HAP-1 (cell line): ENCODE results near the gene RAD18.

Experiments used
- DNase-seq, 2 experiments: peaks; one replicate each; pipeline ENCODE4 v3.0.0-alpha.2; 2016 to 2020; ENCODE audit warnings: low spot score in 2 of 2
- H3K27me3 ChIP-seq: fragments of 250-450 bp; sonication (Bioruptor Pico); 2 replicates; pipeline ENCODE4 v1.5.1; 2020; ENCODE audit warnings: low read depth, mild to moderate bottlenecking, moderate library complexity
- H3K36me3 ChIP-seq: fragments of 250-450 bp; sonication (Bioruptor Pico); replicated peaks from 2 replicates; pipeline ENCODE4 v1.5.1; 2020; ENCODE audit warnings: mild to moderate bottlenecking
- H3K4me1 ChIP-seq: fragments of 250-450 bp; sonication (Bioruptor Pico); 2 replicates; pipeline ENCODE4 v1.5.1; 2020; ENCODE audit warnings: mild to moderate bottlenecking
- H3K4me3 ChIP-seq: fragments of 250-450 bp; sonication (Bioruptor Pico); 2 replicates; pipeline ENCODE4 v1.5.1; 2020; ENCODE audit warnings: mild to moderate bottlenecking, moderate library complexity
- H3K9me3 ChIP-seq: fragments of 250-450 bp; sonication (Bioruptor Pico); 2 replicates; pipeline ENCODE4 v1.5.1; 2020; ENCODE audit warnings: mild to moderate bottlenecking, moderate library complexity
- in situ Hi-C: fragments of 300-500 bp; cut with MboI; formaldehyde crosslinking; loops from 3 replicates; pipeline ENCODE4 v1.14.3; 2020; ENCODE audit warnings: low sequenced_read_pairs, inconsistent platforms, mixed read lengths

Gene RAD18

GRCh38 chr3:8888301-8888915, 74.9 kb downstream of the RAD18 start:
- in situ Hi-C loops = no loop called here
- Histone ChIP-seq H3K36me3 (peaks cover 18% of the 10 kb centered on the region), H3K9me3 (no peaks in the 10 kb centered on the region), H3K4me3 (no peak overlapping the region), H3K27me3 (no peaks in the 10 kb centered on the region), H3K4me1 (no peaks in the 10 kb centered on the region)
- DNase-seq = no peak

DNA sequence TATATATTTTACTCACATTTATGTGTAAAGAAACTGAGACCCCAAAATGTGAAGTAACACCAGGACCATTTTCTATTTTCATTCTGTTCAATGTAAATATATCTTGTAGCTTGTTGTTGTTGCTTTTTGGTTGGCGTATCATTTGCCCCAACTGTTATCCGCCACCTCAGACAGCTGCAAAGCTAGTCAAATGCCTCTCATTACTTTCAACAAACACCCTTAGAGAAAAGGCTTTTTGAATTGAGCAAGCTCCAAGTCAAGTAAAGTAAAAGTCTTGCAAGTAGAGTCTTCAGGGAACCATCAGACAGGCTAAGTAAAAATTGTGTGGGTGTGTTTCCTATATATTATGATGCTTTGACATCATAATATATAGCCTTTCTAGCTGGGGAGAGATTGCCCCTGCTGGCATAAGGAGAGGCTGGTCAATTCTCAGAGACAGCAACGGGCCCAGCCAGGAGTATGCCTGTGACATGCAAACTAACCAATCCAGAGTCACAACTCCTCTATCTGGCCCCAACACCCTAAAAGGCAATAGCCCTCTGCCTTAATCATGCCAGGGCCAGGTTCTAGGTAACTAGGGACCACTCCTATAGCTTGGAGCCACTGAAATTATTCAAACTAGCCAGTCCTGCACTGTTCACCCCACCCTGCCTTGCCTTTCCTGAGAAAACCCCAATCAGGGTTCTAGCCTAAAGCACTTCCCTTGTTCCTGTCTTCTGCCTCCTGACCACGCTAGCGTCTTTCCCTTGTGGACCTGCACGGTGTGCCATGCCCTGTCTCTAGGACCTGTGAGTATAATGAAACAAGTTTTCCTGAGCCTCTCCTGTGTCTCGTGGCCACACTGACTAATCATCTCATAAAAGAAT, 75.6 kb downstream of the RAD18 start:
- in situ Hi-C loops = no loop called here
- no peaks in the 10 kb centered on the region for H3K4me1 ChIP-seq
- no peak overlapping the region for H3K4me3 ChIP-seq
- peaks cover 22% of the 10 kb centered on the region for H3K36me3 ChIP-seq
- DNase-seq = no peak
- H3K9me3 ChIP-seq = no peaks in the 10 kb centered on the region
- no peaks in the 10 kb centered on the region for H3K27me3 ChIP-seq

DNA sequence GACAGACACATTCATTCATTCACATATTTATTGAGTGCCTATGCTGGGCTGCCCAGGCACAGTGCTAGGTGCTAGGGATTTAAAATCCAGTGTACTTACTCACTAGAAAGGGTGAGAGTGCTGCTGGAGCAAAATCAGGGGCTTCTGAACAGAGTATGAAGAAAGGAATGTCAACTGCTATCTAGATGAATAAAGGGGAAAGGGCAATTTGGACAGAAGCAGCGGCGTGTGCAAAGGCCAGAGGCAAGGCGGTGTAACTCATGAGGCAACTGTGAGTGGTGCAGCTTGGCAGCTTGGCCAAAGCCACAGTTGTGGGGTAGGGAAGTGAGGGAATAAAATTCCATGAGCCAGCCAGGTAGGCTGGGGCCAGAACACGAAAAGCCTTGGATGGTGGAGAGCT, 76.7 kb downstream of the RAD18 start:
- no peaks in the 10 kb centered on the region for H3K9me3 ChIP-seq
- in situ Hi-C loops = no loop called here
- H3K4me1 ChIP-seq = no peaks in the 10 kb centered on the region
- no peaks in the 10 kb centered on the region for H3K27me3 ChIP-seq
- H3K4me3 ChIP-seq = no peak overlapping the region
- peaks cover 22% of the 10 kb centered on the region for H3K36me3 ChIP-seq
- DNase-seq = no peak

- in situ Hi-C loops = no loop called here
- no peak for DNase-seq
- Histone ChIP-seq H3K36me3 (peaks cover 25% of the 10 kb centered on the region), H3K4me1 (peaks cover under 1% of the 10 kb centered on the region; the same call in 1 of the 2 replicates), H3K9me3 (no peaks in the 10 kb centered on the region), H3K27me3 (no peaks in the 10 kb centered on the region), H3K4me3 (no peak overlapping the region)
Observed at GRCh38 chr3:8885536-8886316, 77.5 kb downstream of the RAD18 start.

DNA sequence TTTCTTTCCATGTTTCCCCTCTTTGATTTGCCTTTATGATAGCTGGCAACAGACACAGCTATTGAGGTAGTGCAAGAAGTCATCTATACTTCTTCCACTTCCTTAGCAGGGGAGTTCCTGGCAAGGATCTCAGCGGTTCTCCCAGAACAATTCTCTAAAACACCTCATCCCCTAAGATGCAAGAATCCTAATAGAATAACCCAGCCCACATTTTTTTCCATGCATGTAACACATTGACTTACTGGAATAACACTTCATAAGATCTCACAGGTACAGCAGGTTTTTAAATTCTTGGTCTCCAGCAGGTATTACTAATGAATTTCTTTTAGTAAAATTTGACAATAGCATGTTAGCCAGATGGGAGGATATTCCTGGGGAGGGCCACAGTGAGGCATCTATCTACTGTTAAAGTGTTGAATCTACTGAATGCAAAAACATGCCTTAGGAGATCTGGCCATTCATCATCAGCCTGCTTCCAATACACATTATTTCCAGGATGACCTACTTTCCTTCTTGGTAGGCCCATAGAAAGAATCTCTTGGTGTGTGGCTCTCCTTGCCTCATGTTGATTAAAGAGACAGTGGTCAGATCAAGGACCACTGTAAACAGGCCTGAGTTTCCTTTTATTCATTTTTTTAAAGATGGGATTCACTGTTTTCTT, 78.5 kb downstream of the RAD18 start:
- peaks cover 29% of the 10 kb centered on the region for H3K36me3 ChIP-seq
- DNase-seq = no peak
- no peaks in the 10 kb centered on the region for H3K27me3 ChIP-seq
- H3K9me3 ChIP-seq = no peaks in the 10 kb centered on the region
- peaks cover 5% of the 10 kb centered on the region; the same call in 1 of the 2 replicates for H3K4me1 ChIP-seq
- no peak overlapping the region for H3K4me3 ChIP-seq
- in situ Hi-C loops = no loop called here

- no peaks in the 10 kb centered on the region for H3K9me3 ChIP-seq
- peaks cover 5% of the 10 kb centered on the region; the same call in 1 of the 2 replicates for H3K4me1 ChIP-seq
- H3K27me3 ChIP-seq = no peaks in the 10 kb centered on the region
- in situ Hi-C loops = no loop called here
- peak in 1 of 2 experiments; percentile 16 for DNase-seq
- peaks cover 17% of the 10 kb centered on the region for H3K36me3 ChIP-seq
- H3K4me3 ChIP-seq = no peak overlapping the region
Observed at GRCh38 chr3:8882642-8883041, 80.6 kb downstream of the RAD18 start.

GRCh38 chr3:8882171-8882593, 81.1 kb downstream of the RAD18 start:
- Histone ChIP-seq H3K4me3 (no peak overlapping the region), H3K9me3 (no peaks in the 10 kb centered on the region), H3K4me1 (peaks cover 5% of the 10 kb centered on the region; the same call in 1 of the 2 replicates), H3K27me3 (no peaks in the 10 kb centered on the region), H3K36me3 (peaks cover 17% of the 10 kb centered on the region)
- DNase-seq = no peak
- in situ Hi-C loops = no loop called here

DNA sequence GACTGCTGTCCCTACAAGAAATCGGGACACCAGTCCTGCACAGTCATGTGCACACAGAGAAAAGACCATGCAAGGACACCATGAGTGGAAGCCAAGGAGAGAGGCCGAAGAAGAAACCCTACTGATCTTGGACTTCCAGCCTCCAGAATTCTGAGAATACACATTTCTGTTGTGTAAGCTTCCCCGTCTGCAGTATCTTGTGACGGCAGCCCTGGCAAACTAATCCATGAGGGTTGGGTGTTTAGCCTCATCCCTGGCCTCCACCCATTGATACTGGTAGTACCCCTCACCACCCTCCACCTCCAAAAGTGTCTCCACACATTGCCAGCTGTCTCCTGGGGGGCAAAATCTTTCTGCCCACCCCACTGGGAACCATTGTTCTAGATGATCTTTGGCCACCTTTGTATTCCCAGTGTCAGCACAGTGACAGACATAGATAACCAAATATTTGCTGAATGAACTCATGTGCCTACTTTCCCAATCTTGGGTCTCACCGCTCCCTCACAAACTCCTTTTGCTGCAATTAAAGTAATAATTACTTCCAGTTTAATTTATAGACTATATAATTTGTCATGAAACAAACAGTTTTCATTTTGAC, 83.8 kb downstream of the RAD18 start:
- in situ Hi-C loops = no loop called here
- Histone ChIP-seq H3K4me3 (no peak overlapping the region), H3K4me1 (peaks cover 5% of the 10 kb centered on the region; the same call in 1 of the 2 replicates), H3K9me3 (no peaks in the 10 kb centered on the region), H3K27me3 (no peaks in the 10 kb centered on the region), H3K36me3 (peaks cover 13% of the 10 kb centered on the region)
- DNase-seq = no peak

DNA sequence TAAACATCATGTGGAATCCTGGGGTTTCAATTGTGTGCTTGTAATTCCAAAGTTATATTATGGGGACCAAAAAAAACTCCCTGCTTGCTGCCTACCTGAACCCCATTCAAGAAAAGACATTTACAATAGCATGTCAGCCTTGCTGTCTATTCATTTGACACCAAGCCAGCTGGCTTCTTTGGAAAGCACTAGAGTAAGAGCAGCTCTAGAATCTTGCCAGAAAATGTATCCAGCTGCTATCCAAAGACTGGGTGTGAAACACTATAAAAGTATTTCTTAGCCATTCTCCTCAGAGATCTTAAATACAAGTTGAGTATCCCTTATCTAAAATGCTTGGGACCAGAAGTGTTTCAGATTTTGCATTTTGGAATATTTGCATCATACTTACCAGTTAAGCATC, 87.4 kb downstream of the RAD18 start:
- Histone ChIP-seq H3K36me3 (peaks cover 6% of the 10 kb centered on the region), H3K27me3 (no peaks in the 10 kb centered on the region), H3K4me1 (peaks cover 5% of the 10 kb centered on the region; the same call in 1 of the 2 replicates), H3K9me3 (no peaks in the 10 kb centered on the region), H3K4me3 (no peak overlapping the region)
- no peak for DNase-seq
- in situ Hi-C loops = no loop called here

- Histone ChIP-seq H3K9me3 (no peaks in the 10 kb centered on the region), H3K4me1 (peaks cover 1% of the 10 kb centered on the region), H3K27me3 (no peaks in the 10 kb centered on the region), H3K36me3 (no peaks in the 10 kb centered on the region; the same call in 1 of the 2 replicates), H3K4me3 (no peak overlapping the region)
- DNase-seq = no peak
- in situ Hi-C loops = no loop called here
Observed at GRCh38 chr3:8873740-8874139, 89.5 kb downstream of the RAD18 start.

- no peaks in the 10 kb centered on the region; the same call in 1 of the 2 replicates for H3K36me3 ChIP-seq
- H3K9me3 ChIP-seq = no peaks in the 10 kb centered on the region
- DNase-seq = no peak
- H3K4me3 ChIP-seq = no peak overlapping the region
- peaks cover 16% of the 10 kb centered on the region for H3K4me1 ChIP-seq
- no peaks in the 10 kb centered on the region for H3K27me3 ChIP-seq
- in situ Hi-C loops = no loop called here
Observed at GRCh38 chr3:8872261-8872660, 91.0 kb downstream of the RAD18 start.

DNA sequence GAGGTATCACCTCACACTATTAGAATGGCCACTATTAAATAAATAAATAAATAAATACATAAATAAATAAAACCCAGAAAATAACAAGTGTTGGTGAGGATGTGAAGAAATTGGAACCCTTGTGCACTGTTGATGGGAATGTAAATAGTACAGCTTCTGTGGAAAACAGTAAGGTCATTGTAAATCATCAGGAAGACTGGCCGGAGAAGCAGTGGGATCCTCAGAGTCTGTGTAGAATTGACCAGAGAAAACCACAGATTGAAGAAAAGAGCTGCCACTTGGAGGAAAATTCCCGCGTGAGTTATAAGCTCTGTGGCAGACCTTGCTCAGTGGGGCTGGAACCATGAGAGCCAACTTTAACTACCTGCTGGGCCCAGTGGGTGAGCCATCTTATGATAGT, 92.0 kb downstream of the RAD18 start:
- DNase-seq = no peak
- in situ Hi-C loops = no loop called here
- Histone ChIP-seq H3K9me3 (no peaks in the 10 kb centered on the region), H3K4me3 (no peak overlapping the region), H3K4me1 (peaks cover 17% of the 10 kb centered on the region), H3K27me3 (no peaks in the 10 kb centered on the region), H3K36me3 (no peaks in the 10 kb centered on the region)

- Histone ChIP-seq H3K4me1 (peaks cover 17% of the 10 kb centered on the region), H3K36me3 (no peaks in the 10 kb centered on the region), H3K4me3 (no peak overlapping the region), H3K27me3 (no peaks in the 10 kb centered on the region), H3K9me3 (no peaks in the 10 kb centered on the region)
- in situ Hi-C loops = no loop called here
- no peak for DNase-seq
Observed at GRCh38 chr3:8870134-8870533, 93.1 kb downstream of the RAD18 start.
